ENCODE results near the gene ZMIZ1.
A peak's percentile ranks its signal among the peaks of the same experiment; 100 is the strongest.
"Not testable (repeated sequence)": the region's sequence is repeated elsewhere in the genome, so short reads cannot be mapped to it uniquely, and the experiment has no call there.

Gene ZMIZ1

DNA sequence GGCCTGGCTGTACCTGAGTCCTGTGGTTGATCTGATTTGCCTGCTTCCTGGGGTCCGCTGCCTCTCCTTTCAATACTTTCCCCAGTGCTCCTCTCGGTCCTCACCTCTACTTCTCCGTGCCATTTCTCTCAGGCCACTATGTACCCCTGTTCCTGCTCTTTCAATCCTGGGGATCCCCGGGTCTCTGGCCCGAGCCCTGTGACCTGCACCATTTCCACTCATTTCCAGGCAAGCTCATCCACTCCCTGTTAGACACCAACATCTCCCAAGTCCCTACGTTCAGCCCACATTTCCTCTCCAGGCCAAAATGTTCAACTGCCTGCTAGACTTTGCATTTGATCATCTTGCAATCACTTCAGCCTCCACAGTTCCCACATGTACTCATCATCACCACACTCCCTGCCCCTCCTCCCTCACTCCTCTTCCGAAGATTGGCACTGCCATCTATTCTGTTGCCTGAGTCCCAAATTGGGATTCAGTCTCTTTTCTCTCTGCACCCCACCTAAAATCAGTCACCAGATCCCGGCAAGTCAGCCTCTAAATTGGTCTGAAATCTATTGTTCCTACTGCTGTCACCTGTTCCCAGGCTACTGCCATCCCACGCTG lies 34.4 kb upstream of the ZMIZ1 start:
- no peak for DNase-seq

DNA sequence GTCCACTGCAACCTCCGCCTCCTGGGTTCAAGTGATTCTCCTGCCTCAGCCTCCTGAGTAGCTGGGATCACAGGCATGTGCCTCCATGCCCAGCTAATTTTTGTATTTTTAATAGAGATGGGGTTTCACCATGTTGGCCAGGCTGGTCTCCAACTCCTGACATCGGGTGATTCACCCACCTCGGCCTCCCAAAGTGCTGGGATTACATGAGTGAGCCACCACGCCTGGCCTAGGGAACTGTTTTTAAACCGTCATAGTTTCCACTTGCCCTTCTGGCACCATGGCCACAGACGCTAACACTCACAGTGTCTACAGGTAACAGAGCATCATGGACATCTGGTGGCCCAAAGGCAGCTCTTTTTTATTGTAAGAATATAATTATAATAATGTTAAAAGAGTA lies 32.4 kb upstream of the ZMIZ1 start:
- DNase-seq = not testable (repeated sequence)

DNA sequence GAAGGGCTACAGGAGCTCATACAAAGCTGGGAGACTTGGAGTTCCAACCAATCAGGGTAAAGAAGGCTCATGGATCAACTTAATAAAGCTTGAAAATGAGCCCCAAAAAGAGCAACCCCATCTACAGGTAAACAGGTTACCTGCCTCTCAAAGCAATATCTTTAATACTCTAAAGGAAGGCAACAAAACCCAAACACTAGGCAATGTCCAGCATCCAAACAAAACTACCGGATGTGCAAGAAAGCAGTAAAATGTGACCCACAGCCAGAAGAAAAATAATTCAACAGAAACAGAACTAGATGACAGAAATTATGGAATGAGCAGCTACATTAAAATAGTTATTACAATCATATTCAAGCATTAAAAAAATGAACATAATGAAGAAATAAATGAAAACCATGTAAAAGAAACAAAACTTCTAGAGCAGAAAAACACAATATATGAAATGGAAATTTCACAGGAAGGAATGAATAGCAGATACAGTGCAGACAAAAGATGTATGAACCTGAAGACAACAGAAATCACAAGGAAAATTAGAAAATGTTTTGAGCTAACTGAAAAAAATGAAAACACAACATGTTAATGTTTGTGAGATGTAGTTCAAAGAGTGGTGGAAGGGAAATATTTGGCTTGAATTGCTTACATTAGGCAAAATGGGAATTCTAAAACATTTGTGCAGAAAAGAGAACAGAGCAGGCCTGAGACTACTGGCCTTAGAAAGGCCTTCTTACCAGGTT lies 30.5 kb upstream of the ZMIZ1 start:
- DNase-seq = no peak

DNA sequence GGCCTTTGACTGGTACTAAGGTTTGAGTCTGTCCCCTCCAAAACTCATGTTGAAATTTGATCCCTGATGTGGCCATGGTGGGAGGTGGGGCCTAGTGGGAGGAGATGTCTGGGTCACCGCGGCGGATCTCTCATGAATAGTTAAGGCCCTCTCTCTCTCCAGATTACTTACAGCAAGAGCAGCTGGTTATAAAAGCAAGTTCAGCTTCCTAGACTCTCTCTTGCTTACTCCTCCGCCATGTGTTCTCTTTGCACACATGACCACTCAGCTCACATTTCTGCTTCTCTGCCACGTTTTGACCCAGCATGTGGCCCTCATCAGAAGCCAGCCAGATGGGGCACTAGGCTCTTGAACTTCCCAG lies 29.9 kb upstream of the ZMIZ1 start:
- peak; percentile 91 for DNase-seq

DNA sequence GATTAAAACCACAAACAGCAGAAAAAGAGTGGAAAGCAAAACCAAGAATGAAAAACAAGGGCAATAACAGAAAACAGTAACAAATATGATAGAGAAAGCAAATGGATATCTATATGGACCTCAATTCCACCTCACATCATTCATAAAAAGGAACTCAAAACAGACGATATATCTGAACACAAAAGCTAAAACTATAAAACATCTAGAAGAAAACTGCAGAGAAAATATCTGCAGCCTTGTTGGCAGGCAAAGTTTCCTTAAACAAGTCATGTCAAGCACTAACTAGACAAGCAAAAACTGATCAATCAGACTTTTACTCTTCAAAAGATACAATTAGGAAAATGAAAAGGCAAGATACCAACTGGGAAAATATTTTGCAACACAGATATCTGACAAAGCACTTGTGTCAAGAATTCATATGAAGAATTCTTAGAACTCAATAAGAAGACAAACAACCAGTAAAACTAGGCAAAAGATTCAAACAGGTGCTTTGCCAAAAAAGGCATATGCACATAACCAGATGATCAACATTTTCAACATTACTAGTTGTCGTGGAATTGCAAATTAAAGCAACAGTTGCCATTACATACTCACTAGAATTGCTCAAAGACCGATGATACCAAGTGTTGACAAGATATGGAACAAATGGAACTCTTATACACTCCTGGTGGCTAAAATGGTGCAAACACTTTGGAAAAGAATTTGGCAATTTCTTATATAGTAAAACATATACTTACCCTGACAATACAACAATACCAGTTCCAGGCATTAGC lies 25.9 kb upstream of the ZMIZ1 start:
- DNase-seq = no peak

DNA sequence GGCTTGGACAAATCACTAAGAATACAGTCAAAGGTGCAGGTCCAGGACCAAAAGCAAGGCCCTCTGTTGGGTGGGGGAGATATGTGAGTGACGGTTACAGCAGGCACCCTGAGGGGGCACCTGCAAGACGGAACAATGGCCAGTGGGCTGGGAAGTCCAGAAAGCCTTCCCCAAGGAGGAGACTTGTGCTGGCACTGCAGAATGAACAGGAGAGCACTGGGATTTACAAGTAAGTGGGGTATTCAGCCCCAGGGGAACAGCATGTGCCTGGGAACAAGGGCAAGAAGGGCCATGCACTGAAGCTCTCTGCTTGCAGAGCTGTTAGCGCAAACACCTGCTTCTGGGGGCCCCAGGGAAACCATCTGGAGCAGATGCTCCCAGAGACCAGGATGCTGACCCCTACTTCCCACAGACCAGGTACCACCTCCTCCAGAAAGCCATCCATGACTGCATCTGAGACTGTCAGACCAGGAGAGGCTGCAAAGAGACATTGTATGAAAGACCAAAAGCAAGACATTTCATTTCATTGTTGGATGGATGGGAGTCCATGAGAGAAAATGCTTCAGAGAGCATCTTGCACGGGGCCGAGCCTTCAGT lies 24.6 kb upstream of the ZMIZ1 start:
- no peak for DNase-seq

DNA sequence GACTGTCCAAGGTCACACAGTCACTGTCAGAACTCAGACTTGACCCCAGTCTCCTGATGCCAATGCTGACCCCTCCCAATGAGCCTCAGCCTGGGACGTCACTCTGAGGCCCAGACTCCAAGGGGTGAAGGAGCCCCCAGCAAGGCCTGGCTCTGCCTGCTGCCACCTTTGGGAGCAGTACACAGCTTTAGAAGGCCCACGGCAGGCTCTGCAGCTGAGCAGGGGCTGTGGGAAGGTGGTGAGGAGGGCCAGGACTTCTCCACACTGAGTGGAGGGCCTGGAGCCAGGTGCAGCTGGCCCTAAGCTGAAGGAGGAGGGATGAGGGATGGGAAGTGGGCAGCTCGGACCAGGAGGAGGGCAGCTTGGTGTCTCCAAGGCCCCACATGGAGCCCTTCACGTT lies 23.9 kb upstream of the ZMIZ1 start:
- DNase-seq = no peak

DNA sequence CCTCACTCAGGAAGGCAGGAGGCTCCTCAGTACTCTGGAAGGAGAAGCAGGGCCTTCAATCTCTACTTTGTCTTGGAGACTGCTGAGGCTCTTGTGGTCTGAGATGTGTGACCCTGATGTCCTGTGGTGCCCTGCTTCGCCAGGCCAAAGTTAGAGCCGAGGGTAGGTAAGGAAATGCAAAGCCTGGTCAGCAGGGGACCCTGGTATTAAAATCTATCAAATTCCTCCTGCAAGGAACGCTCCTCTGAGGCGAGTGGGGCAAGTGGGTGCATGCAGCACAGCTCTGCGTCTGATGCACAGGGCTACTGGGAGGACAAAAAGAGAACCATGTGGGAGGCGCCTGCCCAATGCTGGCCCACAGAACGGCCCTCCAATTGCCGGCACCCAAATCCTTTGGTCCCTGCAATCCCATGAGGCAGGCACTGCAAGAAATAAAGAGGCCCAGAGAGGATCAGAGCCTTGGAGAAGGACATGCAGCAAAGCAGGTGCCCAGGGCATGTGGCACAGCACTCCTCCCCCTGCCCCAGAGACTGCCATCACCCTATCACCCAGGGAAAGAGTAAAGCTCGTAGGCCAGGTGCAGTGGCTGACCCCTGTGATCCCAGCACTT lies 23.1 kb upstream of the ZMIZ1 start:
- no peak for DNase-seq

DNA sequence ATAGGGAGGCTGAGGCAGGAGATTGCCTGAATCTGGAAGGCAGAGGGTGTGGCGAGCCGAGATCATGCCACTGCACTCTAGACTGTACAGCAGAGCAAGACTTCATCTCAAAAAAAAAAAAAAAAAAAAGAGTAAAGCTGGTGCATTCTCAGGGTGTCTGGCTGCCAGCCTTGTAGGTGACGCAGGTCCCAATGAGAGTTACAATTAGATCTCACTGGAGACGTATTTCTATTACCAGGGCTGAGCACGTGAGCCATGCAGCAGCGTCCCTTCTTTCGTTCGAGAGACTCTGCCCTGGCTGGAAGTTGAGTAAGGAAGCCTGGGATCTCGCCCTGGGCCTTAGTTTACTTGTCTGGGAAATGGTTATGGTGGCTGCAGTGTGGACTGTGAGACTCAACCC lies 22.4 kb upstream of the ZMIZ1 start:
- no peak for DNase-seq

DNA sequence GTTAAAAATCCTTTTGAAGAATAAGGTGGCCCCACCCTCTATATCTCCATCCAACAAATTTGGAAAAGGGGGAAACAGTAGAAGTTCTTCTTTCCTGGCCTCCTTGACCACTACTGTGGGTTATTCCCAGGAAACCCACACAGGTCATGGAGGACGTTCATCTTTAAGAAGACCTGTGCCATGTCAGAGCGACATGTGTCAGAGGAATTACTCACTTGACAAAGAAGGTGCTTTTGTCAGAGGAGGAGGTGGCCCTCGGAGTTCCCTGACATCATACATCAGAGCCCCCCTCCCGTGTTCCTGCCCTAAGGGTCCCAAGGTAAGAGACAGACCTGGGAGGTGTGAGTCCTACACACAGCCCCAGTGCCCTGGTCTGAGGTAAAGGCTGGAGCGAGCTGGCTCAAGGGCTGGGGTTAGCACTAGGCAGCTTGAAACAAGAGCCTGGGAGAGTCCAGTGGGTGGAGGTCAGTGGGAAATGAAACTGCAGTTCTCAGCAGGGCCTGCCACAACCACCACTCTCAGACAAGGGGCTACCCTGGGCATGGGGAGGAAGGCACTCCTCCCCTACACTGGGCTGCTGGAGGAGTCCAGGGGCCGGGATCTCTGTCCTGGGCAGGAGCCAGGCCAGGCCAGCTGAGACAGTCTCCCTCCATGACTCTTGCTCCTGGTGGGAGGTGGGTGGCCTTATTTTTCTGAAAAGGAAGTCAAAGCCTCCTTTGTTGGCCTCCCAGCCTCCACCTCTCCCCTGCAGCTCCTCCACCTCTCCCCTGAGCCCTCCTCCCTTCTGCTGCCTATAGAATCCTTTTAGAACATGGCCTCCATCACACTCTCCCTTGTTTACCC lies 21.8 kb upstream of the ZMIZ1 start:
- no peak for DNase-seq

DNA sequence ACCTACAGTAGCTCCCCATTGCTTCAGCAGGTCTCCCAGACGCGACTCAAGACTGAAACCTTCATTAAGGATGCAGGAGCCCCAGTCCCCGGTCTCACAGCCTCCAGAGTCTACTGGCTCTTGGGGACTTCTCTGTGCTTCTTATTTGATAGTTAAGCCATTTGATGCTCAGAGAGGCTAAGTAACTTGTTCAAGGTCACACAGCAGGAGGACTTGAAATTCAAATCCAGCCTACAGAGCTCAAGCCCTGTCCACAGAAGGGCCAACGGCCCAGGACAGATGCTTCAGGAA lies 21.2 kb upstream of the ZMIZ1 start:
- DNase-seq = no peak

DNA sequence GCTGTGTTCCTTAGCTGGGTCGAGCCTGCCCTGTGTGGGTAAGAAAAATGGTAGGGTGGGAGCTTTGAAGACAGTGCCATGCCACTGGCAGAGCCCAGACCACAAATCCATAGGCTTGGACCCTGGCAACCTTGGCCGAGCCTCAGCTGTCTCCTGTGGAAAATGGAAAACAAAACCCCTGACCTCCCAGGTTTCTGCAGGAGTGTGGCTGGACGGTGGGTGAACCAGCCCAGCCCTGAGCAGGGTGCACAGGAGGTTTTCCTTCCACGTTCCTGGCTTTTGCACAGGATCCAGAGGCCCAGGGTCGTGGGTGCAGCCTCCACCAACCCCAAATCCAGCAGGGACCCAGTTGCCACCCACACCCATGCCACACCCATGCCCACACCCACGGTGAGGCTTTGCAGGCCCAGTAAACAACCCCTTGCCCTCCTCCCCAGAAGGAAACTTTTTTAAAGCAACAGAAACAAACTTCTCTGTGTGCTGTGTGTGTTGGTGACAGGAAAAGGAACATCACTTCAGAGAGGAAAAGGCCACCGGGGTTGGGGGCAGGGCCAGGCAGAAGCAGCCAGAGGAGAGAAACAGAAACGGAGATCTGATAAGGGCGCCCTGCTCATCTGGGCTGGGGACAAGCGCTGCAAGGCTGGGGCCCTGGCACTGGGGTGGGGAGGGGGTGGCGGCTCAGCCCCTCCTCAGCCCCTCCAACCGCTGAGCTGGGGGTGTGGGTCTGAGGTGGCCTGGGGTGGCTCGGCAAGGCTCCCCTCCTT lies 20.7 kb upstream of the ZMIZ1 start:
- DNase-seq = no peak

DNA sequence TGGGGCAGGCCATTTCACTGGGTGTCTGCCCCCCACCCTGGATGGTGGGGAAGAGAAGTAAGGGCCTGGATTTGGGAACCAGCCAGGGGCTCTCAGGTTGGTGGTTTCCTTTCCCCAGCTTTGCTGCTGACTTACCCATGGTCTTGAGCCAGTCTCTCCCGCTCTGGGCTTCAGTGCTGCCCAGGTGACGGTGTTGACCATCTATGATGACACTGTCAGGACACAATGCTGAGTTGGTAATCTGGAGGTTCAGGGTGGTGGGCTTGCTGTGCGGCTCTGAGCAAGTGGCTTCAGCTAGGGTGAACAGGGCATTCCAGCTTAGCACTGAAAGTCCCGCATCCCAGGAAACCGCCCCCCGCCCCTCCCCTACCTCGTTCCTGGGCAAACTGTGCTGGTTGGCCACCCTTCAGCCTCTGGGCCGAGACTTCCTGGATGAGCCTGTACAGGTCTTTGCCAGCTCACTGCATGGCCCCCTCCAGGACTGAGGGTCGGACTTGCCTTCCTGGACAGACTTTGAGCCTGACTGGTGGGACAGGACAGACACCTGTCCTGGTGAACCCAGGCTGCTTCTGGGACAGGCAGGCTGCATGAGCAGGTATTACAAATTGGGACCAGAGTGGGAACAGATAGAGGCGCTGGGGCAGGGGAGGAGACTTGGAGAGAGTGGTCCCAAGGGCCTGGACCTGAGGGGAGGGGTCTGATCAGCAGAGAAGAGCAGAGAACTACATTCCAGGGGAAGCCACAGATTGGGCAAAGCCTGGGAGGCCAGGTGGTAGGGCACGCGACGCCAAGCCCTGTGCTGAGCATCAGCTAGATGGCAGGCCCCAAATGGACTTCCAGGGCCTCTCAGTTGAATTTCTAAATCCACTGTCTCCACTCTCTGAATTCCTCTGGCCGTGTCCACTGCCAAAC lies 19.9 kb upstream of the ZMIZ1 start:
- DNase-seq = no peak

DNA sequence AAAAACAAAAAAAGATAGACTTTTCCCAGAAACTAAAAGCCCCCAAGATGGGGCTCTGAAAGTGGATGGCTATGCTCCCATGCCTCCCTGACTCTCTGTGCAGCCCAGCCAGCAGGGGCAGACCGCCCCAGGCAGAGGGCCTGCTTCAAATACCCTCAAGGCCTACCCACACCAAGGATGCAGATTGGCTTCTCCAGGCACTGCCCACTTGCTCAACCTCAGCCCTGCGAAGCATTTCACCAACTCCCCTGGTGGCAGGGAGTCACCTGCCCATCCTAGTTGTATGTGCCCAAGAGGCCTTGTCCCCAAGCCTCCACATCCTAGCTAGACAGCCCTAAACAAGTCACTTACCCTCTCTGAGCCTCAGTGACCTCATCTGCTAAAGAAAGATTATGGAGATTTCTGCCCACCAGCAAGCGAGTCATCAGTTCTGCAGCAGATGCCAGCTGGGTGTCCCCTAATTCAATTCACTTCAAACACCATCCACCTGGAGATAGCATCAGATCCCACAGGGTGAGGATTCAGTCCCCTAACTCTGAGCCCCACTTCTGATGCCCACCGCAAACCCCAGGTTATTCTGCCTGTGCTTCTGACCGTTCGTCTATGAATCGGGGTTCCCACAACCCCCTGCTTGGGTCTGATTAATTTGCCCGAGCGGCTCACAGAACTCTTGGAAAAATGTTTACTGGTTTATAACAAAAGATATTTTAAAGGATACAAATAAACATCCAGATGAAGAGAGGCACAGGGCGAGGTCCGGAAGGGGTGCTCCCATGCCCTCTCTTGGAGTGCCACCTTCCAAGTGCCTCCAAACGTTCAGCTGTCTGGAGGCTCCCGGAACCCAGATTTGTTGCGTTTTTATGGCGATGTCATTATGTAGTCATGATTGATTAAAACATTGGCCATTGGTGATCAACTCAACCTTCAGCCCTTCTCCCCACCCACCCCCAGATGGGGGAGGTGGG lies 18.6 kb upstream of the ZMIZ1 start:
- no peak for DNase-seq

DNA sequence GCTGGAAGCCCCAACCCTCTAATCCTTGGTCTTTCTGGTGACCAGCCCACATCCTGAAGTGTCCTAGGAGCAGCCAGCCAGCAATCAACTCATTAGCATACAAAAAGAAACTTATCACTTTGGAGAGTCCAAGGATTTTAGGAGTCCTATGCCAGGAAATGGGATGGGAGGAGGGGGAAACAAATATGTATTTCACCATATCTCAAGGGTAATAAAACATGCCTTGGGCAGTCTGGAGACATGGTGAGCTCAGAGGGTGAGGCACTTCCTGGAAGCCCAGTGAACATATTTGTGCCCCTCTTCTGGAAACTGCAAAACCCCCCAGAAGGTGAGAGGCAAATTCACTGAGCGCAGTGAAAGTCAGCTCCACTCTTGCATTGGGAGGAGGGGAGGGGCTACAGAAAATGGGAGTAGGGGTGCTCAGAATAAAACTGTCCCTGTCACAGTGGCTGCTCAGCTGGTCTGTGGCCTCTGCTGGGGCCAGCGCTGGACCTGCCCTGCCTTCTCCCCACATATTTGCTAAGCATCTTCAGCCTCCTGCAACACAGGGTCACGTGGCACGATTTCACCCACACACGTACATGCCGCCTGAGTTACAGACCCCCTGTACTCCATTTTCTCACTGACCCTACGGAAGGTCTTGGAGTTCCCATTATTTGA lies 17.7 kb upstream of the ZMIZ1 start:
- no peak for DNase-seq

DNA sequence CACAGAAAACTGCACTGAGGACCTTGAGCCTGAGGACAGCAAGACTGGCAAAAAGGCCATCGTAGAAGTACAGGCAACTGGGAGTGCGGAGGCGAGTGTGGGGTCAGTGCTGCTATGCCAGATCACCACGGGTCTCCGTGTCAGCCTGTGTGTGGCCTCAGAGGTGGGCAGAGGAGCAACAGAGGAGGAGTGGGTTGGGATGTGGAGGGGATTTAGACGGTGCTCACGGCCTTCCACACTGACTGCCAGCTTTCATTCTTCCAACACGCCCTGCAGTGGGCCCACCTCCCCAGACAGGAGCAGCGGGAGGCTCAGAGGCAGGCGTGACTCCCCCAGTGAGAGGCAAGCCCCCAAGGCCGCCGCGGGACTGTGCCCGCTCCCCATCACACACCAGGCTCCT lies 17.0 kb upstream of the ZMIZ1 start:
- DNase-seq = no peak

DNA sequence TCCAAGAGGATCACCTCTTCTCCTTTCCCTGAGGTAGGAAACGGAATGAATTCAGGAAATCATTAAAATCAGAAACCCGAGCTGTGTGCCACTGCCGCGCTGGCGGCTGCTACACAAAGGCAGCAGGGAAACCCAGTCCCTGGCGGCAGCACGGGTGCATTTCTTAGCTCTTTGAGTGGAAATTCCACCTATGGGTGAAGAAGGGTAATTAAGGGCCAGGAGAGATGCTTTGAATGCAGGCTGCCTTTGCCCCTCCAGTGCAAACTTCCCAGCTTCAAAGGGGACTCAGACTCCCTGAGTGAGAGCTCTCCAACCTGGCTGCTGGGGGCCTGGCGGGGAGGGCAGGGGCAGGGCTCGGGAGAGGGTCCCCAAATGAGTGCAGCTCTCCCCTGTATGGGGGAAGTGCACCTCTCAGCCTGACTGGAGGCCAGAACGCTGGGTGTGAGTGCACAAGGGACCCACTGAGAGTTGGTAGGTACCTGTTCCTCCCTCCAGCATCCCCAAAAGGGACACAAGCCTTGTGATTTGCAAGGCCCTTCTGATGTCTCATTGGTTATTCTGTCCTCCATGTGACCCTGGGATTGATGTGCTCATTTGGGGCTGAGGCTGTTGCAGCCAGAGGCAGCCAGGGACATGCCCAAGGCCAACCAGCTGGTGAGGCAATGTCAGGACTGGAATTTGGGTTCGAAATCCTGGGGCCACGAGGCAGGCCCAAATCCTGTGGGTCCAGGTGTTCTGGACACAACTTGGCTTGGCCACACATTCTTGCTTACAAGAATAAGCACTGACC lies 16.3 kb upstream of the ZMIZ1 start:
- DNase-seq = peak; percentile 15

DNA sequence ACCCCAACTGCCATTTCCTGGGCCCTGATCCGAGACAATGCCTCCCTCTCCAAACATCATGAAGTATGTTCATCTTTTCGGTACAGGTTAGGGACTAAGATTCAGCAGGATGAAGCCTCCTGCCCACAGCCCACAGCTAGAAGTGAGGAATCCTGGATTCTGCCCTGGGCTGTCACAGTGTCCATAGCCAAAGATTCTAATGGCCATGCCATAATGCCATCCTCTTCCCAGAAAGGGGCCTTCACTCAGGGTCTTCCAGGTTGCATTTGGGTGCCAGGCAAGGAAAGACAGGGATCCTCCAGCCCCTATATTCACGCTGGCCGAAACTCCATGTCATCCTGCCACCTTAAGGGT lies 15.7 kb upstream of the ZMIZ1 start:
- DNase-seq = no peak
